ENCODE results near the gene FBXW7.

- TF ChIP-seq CTCF (IDR thresholded peaks at IDR 0.05) (no peak), EP300 (IDR thresholded peaks at IDR 0.05) (no peak), POLR2A (IDR thresholded peaks at IDR 0.05) (no peak), POLR2AphosphoS5 (IDR thresholded peaks at IDR 0.05) (no peak)
Observed at GRCh38 chr4:152427981-152428380, 107.9 kb downstream of the FBXW7 start.

All from sigmoid colon (tissue), 4 donors.